ENCODE results near the gene LINS1.

The LINS1 gene

GRCh38 chr15:100602064-100602822, at the start of gene LINS1, which contains the start of gene ASB7:
Gene LINS1, minus strand, starts transcription at chr15:100602184. Its CDS starts 21,342 bp downstream, at chr15:100580842.
Gene ASB7, plus strand, starts transcription at chr15:100602589. Its CDS starts 9,628 bp downstream, at chr15:100612217.
- DNase-seq = peak; percentile 100

- DNase-seq = no peak
These were observed 49.3 kb upstream of the LINS1 start for GRCh38 chr15:100651253-100651652.

GRCh38 chr15:100650685-100651084, 48.7 kb upstream of the LINS1 start:
- DNase-seq = no peak

- no peak for DNase-seq
These were observed 47.0 kb upstream of the LINS1 start for GRCh38 chr15:100648951-100649350.

GRCh38 chr15:100645671-100646070, 43.7 kb upstream of the LINS1 start:
- DNase-seq = no peak

- no peak for DNase-seq
These were observed 41.0 kb upstream of the LINS1 start for GRCh38 chr15:100642950-100643338.

- DNase-seq = no peak
These were observed 40.4 kb upstream of the LINS1 start for GRCh38 chr15:100642213-100642949.

GRCh38 chr15:100638177-100638730, 36.3 kb upstream of the LINS1 start:
- DNase-seq = no peak

GRCh38 chr15:100635406-100636071, 33.6 kb upstream of the LINS1 start:
- DNase-seq = no peak

GRCh38 chr15:100633763-100634075, 31.7 kb upstream of the LINS1 start:
- DNase-seq = no peak

GRCh38 chr15:100631831-100632230, 29.8 kb upstream of the LINS1 start:
- no peak for DNase-seq

GRCh38 chr15:100628746-100629145, 26.8 kb upstream of the LINS1 start:
- DNase-seq = no peak

GRCh38 chr15:100627789-100628395, 25.9 kb upstream of the LINS1 start:
- peak; percentile 80 for DNase-seq

GRCh38 chr15:100623301-100623700, 21.3 kb upstream of the LINS1 start:
- DNase-seq = no peak

- DNase-seq = no peak
These were observed 14.7 kb upstream of the LINS1 start for GRCh38 chr15:100616700-100617099.

GRCh38 chr15:100615801-100616200, 13.8 kb upstream of the LINS1 start:
- DNase-seq = no peak

GRCh38 chr15:100614918-100615317, 12.9 kb upstream of the LINS1 start:
- no peak for DNase-seq

GRCh38 chr15:100614336-100614735, 12.4 kb upstream of the LINS1 start:
- no peak for DNase-seq

- no peak for DNase-seq
These were observed 11.2 kb upstream of the LINS1 start for GRCh38 chr15:100613208-100613607.

- no peak for DNase-seq
These were observed 10.6 kb upstream of the LINS1 start for GRCh38 chr15:100612539-100612938.

- DNase-seq = peak; percentile 44
These were observed 924 bp upstream of the LINS1 start for GRCh38 chr15:100602823-100603393.

GRCh38 chr15:100601617-100602063, 344 bp downstream of the LINS1 start:
- DNase-seq = no peak

- peak; percentile 52 for DNase-seq
These were observed 821 bp downstream of the LINS1 start for GRCh38 chr15:100601163-100601562.

Data from CD4-positive, alpha-beta T cell treated with Interleukin-4 for 4 hours (primary cell).